ENCODE measurements around the gene KIF14. TPM values are rescaled to one million over a fixed set of nuclear protein-coding genes. Genes with fewer than 3 reads are reported as not detected.

The KIF14 gene
- total and polyA plus RNA-seq, 2 of the 13 experiments (the other 11 are each of a cell fraction or from before 2014, with no cell fraction given), result 3.3 to 11.2 TPM

DNA sequence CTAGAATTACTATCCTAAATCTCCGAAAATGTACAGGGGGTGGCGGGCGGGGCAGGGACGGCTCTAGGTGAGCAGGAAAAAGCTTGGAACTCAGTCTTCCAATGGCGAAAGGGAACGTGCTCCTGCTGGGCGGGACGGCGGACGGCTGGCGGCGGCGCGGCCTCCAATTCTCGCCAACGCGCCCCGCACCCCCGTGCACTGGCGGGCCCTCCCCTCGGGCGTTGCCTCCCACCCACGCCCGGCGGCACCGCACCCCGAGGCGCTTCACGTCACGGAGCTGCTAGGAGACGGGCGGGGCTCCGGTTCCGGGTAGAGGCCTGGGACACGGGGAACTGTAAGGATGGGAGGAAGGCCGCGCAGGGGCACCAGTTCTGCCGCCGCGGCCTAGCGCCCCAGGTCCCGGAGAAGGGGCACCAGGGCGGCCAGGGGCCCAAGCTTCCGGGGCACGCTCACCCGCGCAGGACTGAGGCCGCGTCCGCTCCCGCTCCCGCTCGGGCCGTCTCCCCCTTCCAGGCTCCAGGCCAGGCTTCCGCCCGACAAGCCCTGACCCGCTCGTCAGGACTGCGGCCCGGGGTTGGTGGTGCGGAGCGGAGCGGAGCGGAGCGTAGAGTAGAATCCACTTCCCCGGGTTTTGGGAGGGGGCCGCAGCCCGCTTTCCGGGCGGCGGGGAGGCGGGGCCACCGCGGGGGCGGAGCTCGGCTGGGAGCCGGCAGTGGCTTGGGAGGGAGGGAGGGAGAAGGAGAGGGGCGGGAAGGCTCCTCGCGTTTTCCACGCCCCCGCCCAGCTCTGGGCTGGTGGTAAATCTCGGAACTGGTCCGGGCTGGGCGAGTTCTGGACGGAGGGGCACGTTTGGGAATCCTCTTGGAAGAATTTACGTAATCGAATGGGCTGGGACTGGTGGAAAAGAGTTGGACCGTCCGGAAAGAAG is 49.0 kb upstream of the KIF14 start, which contains the start of gene DDX59 (continued):
- no peak for TF ChIP-seq ZNF616 (CRISPR knock-in tag; IDR thresholded peaks at IDR 0.05; ENCODE audit: low read depth)
- 0 out of 2 replicates have a peak, but pooled peaks have one; percentile 35 for TF ChIP-seq ZNF263 (CRISPR knock-in tag; IDR thresholded peaks at IDR 0.05)
- TF ChIP-seq ZMYM4 (CRISPR knock-in tag; IDR thresholded peaks at IDR 0.05), result peak; percentile 81
- peak; percentile 80; the same call in 1 of the 2 replicates for TF ChIP-seq ARID2 (CRISPR knock-in tag; IDR thresholded peaks at IDR 0.05; ENCODE audit: borderline replicate concordance)
- TF ChIP-seq NFAT5 (CRISPR knock-in tag; IDR thresholded peaks at IDR 0.05), result no peak; the same call in 1 of the 2 replicates
- peak; percentile 46; the same call in 1 of the 2 replicates for TF ChIP-seq CCDC6 (CRISPR knock-in tag; IDR thresholded peaks at IDR 0.05)
- no peak for TF ChIP-seq ZKSCAN8 (CRISPR knock-in tag; IDR thresholded peaks at IDR 0.05; ENCODE audit: borderline replicate concordance)
- TF ChIP-seq ZNF703 (CRISPR knock-in tag; IDR thresholded peaks at IDR 0.05; ENCODE audit: borderline replicate concordance), result peak; percentile 91; the same call in 1 of the 2 replicates
- peak; percentile 71 for TF ChIP-seq THAP11 (CRISPR knock-in tag; IDR thresholded peaks at IDR 0.05)
- TF ChIP-seq ZNF7 (CRISPR knock-in tag; IDR thresholded peaks at IDR 0.05), result no peak
- TF ChIP-seq RERE (CRISPR knock-in tag; IDR thresholded peaks at IDR 0.05; ENCODE audit: low read depth), result no peak
- TF ChIP-seq RARG (CRISPR knock-in tag; IDR thresholded peaks at IDR 0.05; ENCODE audit: low read depth), result no peak
- peak; percentile 76; the same call in 1 of the 2 replicates for TF ChIP-seq ZNF230 (CRISPR knock-in tag; IDR thresholded peaks at IDR 0.05)
- TF ChIP-seq STAT6 (CRISPR knock-in tag; IDR thresholded peaks at IDR 0.05; ENCODE audit: borderline replicate concordance), result no peak; the same call in 1 of the 2 replicates
